ENCODE data around the gene SPSB4.

The SPSB4 gene

DNA sequence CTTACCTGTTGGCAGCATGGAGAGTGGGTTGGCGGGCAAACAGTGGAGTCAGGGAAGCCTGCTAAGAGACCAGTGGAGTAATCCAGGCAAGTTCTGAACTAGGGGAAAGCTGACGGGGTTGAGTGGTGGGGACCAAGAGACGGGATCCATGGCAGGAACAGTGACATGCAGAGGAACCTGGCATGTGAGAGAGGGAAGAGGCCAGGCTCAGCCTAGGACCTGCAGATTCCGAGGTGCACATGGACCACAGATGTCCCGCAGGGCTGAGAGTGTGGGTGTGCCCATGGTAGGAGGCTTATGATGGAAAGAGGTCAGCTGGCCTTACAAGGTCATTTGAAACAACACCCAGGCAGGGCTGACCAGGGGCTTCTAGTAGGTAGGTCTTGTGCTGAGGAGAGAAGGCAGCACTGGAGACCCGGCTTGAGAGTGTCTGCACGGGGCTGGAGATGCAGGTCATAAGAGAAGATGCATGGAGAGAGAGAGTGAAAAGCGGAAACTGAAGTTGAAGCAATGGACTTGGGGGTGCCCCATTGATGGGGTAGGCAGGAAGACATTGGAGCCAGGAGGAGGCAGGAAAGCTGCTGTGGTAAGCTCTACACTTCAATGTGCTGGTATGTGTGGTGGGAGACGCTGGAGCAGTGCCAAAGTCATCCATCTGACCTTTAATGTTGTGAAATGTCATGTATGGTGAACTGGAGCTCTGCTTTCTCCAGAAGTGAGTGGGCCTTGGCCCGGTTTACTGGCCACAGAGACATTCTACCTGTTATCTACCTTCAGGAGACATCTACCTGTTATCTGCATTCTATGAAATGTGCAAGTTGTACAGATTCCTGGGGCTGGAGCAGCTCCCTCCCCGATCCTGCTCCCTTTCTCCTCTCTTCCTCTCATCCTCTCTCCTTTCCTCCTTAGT lies 4.6 kb downstream of the SPSB4 start:
- no peak for DNase-seq

DNA sequence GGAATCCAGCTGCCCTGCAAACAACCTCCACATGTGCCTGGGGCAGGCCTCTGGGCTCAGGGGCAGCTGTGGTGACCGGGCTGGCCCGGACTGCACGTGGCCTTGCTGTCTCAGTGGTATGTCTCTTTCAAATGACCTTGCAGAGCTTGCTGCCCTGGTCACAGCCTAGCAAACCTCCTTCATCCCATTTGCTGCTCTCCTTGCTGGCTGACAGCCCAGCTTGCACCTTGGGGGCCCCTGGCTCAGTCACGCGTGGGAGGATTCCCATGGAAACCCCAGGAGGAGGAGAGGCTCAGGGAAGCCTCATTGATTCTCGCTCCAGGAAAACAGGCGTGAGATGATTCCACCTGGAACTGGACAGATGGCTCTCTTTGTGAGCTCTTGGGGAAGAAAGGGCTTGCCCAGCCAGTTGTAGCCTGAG lies 5.6 kb downstream of the SPSB4 start:
- no peak for DNase-seq

DNA sequence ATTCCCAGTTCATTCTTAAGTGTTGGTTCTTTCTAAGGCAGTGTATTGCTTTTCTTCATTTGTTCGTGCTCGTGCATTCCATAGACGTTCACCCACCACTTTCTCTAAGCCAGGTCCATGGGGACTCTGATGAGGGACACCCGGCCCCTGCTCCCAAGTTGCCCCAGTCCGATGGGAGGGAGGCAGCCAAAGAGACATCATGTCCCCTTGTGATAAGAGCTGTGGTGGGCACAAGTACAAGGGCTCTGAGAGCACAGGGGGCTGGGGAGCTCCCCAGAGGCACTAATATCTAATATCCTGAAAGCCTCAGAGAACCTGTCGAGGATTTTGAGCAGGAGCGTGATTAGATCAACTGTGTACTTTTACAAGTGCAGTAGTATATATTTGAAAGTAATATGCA lies 6.3 kb downstream of the SPSB4 start:
- no peak for DNase-seq

- no peak for DNase-seq
Observed at GRCh38 chr3:141057946-141058800, 7.0 kb downstream of the SPSB4 start.

DNA sequence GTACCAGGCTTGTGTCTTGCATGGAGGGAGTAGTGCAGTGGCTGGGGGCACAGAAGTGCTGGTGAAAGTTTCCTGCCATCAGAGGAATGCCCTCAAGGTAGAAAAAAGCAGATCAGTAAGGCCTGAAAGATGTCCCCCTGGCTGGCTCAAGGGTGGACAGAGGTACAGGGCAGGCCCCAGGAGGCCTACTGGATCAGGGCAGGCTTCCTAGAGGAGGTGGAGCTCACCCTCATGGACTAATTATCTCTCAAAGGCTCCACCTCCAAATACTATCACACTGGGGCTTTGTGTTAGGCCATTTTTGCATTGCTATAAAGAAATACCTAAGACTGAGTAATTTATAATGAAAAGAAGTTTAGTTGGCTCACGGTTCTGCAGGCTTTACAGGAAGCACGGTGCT lies 7.8 kb downstream of the SPSB4 start:
- DNase-seq: no peak

- no peak for DNase-seq
Observed at GRCh38 chr3:141059816-141060215, 8.7 kb downstream of the SPSB4 start.

DNA sequence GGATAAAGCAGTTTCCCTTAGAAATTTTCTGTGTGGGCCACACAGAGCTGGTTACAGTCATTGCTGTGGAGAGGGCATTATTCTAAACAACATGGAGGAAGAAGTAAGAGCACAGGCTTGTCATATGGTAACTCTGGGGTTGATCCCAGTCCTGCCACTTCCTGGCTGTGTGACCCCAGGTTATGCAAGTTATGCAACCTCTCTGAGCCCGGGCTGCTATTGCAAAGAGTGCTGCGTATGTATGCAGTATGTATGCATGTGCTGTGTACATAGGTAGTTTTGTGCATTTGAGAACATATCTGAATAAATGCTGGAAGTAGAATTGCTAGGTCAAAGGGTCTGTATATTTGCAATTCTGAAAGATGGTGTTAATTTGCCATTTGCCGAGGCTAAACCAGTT lies 9.2 kb downstream of the SPSB4 start:
- no peak for DNase-seq

DNA sequence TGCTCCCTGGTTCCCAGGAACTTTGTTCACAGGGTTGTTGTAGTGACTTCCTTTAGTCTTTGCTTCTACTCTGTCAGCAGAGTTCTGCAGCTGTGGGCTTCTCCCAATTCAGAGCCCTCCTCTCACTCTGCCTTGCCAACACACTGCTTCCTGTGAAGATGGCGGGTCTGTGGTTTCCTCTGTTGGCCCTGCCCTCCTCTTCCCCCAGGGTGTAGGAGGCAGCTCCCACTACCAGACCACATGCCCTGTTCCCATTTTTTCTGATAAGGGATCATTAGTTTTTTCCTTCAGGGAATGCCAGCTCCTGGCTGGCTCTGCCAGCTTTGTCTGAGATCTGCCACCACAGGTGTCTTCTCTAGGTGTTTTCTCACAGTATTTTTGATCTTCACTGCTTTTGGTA lies 12.7 kb downstream of the SPSB4 start:
- no peak for DNase-seq

GRCh38 chr3:141064255-141064926 lies 13.2 kb downstream of the SPSB4 start:
- no peak for DNase-seq

DNA sequence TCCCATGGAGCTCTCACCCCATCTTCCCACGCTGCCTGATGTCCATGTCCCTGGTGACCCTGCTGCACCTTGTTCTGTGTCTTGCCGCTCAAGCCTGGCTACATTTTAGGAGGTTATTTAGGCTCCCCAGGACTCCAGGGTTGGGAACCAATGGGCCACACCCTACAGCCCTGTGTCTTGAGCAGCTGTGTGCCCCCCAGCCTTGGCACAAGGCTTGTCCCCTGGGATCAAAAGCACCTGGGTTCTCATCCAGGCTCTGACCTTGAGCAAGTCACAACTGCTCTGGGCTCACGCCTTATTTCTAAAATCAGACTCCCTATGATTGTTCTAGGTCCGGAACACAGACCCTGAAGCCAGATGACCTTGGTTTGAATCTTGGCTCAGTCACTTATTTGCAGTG lies 14.1 kb downstream of the SPSB4 start:
- DNase-seq: no peak

DNA sequence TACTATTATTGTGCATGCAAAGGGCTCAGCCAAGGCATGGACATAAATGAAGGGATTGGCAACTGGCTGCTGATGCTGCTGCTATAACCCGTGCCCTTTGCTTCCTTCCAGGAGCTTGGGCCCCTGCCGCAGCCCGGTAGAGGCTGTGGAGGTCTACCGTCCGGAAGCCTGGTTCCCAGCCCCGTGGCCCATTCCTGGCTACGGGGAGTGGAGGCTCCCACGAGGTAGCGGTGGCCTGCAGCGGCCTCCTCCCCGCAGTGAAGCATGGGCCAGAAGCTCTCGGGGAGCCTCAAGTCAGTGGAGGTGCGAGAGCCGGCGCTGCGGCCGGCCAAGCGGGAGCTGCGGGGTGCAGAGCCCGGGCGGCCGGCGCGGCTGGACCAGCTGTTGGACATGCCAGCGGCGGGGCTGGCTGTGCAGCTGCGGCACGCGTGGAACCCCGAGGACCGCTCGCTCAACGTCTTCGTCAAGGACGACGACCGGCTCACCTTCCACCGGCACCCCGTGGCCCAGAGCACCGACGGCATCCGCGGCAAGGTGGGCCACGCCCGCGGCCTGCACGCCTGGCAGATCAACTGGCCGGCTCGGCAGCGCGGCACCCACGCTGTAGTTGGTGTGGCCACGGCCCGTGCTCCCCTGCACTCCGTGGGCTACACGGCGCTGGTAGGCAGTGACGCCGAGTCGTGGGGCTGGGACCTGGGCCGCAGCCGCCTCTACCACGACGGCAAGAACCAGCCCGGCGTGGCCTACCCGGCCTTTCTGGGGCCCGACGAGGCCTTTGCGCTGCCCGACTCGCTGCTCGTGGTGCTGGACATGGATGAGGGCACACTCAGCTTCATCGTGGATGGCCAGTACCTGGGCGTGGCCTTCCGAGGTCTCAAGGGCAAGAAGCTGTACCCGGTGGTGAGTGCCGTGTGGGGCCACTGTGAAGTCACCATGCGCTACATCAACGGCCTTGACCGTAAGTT lies 15.0 kb downstream of the SPSB4 start:
- no peak for DNase-seq

DNA sequence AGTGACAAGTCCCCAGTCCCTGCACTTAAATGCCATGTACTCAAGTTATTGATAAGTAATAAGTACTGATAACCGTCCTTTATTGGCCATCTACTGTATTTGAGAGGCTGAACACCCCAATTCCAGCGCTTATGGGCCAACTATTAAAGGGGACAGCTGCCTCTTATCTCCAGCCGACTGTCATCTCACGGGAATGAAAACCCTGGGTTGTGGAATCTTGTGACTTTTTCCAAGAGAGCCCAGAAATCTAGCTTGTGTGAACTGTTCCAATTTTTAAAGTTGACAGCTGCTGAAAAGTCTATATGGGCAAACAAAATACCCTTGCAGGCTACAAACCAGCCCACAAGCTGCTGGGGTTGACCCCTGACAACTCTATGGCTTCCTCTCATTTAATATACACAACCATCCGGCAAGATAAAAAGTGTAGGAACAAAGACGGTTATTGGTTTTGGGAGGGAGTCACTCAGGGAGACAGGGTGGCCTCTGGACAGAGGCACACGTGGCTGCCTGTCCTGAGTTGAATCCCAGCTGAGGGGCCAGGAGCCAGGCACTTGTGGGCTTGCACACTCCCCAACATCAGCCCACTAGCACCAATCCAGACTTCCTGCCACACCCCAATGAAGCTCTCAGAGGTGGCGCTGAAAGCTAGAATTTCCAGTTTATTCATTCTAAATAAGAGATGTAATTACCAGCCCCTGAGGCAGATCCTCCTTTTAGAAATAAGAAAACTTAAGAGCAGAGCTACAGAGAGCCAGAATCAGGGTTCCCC lies 16.2 kb downstream of the SPSB4 start:
- no peak for DNase-seq

GRCh38 chr3:141070229-141070628 lies 19.1 kb downstream of the SPSB4 start:
- DNase-seq: no peak

DNA sequence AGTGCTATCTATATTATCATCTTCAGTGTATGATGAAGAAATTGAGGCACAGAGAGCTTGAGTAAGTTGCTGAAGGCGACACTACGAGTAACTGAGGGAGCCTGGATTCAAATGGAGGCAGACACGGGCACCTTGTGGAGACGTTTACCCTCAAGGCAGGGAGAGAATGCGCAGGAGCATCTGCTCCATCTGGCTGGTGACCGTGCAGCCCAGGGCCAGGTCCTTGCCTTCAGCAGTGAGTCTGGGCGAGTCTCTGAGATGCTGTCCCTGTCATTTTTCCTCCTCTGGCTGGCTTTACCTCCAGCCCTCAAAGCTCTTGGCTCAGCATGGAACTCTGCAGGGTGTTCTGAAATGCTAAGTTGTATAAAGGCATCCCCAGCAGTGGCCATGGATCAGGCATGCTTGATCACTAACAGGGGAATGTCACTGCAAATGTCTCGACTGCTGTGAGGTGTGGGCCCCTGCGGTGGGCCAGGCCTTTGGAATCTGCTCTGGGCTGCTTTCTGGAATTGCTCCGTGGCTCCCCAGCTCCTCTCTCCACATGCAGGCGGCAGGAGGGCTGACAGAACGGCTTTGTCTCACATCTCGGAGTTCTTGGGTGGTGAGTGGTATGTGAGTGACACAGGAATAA lies 19.7 kb downstream of the SPSB4 start:
- no peak for DNase-seq

- DNase-seq: no peak
Observed at GRCh38 chr3:141071681-141072260, 20.6 kb downstream of the SPSB4 start.

GRCh38 chr3:141072950-141073349 lies 21.8 kb downstream of the SPSB4 start:
- DNase-seq: no peak

DNA sequence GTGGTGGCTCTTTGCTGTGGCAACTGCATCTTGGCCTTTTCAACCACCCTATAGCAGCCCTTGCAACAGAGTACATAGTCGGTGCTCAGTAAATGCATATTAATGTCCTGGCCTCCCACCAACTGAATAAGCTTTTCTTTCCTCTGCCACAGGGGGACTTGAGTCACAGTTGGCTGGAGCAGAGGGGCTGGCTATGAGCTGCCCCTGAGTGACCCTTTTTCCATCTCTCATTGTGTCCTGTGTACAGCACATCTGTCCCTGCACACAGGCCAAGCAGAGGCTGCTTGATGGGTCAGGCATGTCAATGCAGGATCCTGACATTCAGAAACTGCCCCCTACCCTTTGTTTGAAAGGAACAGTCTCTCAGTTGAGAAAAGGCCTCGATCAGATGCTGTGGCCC lies 22.4 kb downstream of the SPSB4 start:
- no peak for DNase-seq

DNA sequence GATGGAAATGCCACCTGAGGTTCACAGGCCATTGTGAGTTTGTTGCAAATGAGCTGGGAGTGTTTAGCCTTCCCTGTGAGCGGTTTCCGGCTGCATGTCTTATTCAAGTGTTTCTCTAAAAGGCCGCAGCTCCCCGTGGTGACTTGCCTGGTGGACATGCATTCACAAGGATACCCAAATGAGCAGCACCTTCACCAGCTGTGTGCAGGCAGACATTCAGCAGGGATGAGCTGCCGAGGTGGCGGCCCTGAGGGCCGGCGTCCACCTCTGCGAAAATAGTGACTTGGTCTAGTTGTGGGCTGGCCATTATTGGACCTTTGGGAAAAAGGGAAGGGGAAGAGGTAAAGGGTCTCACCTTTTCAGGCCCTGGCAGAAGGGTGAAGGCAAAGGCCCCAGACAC lies 23.4 kb downstream of the SPSB4 start:
- no peak for DNase-seq

GRCh38 chr3:141076036-141076773 lies 25.1 kb downstream of the SPSB4 start:
- no peak for DNase-seq

Measured in KG1 (cell line).